ENCODE results near the gene TMEM132D. TPM values are rescaled to one million over a fixed set of nuclear protein-coding genes. Genes with fewer than 3 reads are reported as not detected.

TMEM132D gene
- total RNA-seq, 2 experiments from 2014 or later: not detected

DNA sequence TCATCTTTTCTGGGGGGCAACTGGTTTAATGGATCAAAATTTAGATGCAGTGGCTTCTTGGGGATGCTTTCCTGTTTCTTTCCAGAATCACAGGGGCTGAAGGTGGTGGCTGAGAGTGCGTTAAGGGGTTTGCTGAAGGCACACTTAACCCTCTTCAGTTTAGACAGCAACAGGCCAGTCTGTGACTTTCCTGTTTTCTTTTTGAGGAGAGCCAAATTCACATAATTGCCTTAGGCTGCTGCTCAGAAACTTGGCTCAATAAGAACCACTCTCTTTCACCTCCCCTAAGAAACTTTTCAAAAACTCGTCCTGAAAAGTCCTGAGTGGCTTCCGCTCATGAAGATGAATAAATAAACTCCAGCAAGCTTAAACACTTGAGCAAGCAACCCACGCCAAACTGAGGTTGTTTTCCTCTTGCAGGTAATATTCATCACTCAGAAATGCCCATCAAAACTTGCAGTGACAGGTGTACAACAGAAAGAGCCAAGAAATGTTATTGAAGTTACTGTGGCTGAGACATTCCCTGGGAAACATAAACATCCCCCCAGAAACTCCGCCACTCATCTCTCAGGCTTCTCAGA, 510.4 kb downstream of the TMEM132D start:
- POLR2A ChIA-PET: no interaction called here
- CTCF ChIA-PET: interaction anchor here (1.3 kb wide), 1 partner anchor 12 kb away, joined by 4 read pairs; no protein-coding TSS in a partner anchor

DNA sequence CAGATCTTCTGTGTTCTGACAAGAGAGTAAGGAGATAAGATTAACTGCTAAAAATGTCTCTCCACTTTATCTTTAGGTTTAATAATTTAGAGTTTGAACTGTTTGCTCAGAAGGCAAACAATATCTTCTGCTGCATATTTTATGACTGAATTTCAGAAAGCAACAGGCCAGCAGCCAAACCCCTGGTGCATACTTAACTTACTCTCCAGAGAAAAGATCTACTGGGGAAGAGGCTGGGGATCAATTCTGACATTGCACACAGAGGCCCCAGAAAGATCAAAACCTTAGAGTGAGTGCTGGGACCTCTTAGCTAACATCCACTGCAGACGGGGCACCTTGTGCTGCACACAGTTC, 518.2 kb downstream of the TMEM132D start:
- ChIA-PET POLR2A (no interaction called here), CTCF (no interaction called here)

DNA sequence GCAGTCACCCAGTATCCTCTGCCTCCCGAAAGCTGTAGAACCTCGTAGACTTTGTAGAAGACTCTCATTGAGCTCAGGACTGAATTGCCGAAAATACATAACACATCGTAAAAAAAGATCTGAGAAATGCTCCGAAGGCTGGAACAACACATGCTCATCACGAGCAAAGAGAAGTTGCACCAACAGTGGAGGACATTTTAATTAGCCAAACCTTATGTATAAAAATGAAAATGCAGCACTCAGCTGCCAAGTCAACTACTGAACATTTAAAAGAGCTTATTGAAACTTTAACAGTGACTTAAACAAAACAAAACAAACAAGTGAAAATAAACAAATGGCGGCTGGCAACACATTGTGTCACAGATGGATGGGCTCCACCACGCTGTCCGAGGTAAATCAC, 519.9 kb downstream of the TMEM132D start:
- CTCF ChIA-PET: no interaction called here
- POLR2A ChIA-PET: no interaction called here

DNA sequence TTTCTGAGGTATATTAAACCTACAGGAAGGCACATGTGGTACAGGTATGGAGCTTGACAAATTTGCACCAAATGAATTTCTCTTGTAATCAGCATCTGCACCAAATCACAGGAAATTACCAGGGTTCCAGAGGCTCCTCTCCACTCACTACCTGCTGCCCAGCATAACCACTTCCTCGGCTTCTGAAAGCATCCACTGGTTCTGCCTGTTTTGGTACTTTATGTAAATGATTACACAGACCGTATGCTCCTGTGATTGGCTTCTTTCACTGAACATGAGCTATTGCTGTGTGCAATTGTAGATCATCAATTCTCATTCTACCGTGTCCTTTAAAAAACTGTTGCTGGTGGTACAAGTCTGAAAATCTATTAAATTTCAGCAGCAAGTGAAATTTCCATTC, 522.1 kb downstream of the TMEM132D start:
- ChIA-PET POLR2A (no interaction called here), CTCF (interaction anchor here (1.6 kb wide), 1 partner anchor 12 kb away, joined by 4 read pairs; no protein-coding TSS in a partner anchor)

GRCh38 chr12:129379076-129379804, 524.6 kb downstream of the TMEM132D start:
- ChIA-PET POLR2A (no interaction called here), CTCF (no interaction called here)

- CTCF ChIA-PET: no interaction called here
- POLR2A ChIA-PET: no interaction called here
Measured at GRCh38 chr12:129378496-129378895, 525.3 kb downstream of the TMEM132D start.

- CTCF ChIA-PET: interaction anchor here (0.9 kb wide), 1 partner anchor 11 kb away, joined by 3 read pairs; no protein-coding TSS in a partner anchor
Measured at GRCh38 chr12:129373746-129374145, 530.1 kb downstream of the TMEM132D start.

DNA sequence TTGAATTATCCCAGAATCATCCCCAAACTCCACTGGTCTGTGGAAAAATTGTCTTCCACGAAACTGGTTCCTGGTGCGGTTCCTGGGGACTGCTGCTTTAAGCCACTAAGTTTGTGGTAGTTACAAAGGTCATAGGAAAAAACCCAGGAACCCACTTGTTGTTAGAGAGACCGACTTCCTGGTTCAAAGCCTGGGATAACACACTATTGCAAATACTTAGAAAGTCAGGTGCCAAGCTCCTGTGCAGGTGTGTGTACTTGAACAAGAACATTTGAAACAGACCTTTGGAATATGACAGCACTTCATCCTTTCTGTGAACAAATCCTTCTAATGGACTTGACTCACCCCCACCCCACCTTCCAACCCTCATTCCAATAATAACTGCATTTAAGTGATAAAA, 530.9 kb downstream of the TMEM132D start:
- CTCF ChIA-PET: no interaction called here
- POLR2A ChIA-PET: no interaction called here

More at GRCh38 chr12:129373746-129374145, 530.1 kb downstream of the TMEM132D start:
- POLR2A ChIA-PET: no interaction called here

- ChIA-PET CTCF (no interaction called here), POLR2A (no interaction called here)
Measured at GRCh38 chr12:129372348-129372747, 531.5 kb downstream of the TMEM132D start.

GRCh38 chr12:129371268-129371667, 532.6 kb downstream of the TMEM132D start:
- CTCF ChIA-PET: no interaction called here
- POLR2A ChIA-PET: no interaction called here

- CTCF ChIA-PET: no interaction called here
Measured at GRCh38 chr12:129366656-129367055, 537.2 kb downstream of the TMEM132D start.

DNA sequence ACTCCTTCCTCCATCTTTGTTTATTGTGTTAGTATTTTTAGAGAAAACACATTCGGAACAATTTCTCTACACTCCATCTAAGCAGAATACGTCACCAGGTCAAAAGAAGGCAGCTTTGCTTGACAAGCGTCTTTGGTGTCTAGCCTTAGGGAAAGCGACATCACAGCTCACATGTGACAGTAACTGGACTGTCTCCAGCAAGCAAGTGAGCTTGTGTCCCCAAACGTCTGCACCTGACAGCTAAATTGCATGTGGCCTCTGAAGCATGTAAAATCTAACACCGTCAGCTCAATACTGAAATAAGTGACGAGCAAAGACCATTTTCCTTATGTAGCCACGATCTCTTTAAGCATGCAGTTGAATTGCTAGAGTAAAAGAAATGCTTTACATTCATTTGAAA, 540.8 kb downstream of the TMEM132D start:
- CTCF ChIA-PET: interaction anchor here (0.9 kb wide), 1 partner anchor 11 kb away, joined by 3 read pairs; no protein-coding TSS in a partner anchor
- POLR2A ChIA-PET: no interaction called here

More at GRCh38 chr12:129366656-129367055, 537.2 kb downstream of the TMEM132D start:
- POLR2A ChIA-PET: no interaction called here

- CTCF ChIA-PET: no interaction called here
- POLR2A ChIA-PET: no interaction called here
Measured at GRCh38 chr12:129357233-129357632, 546.6 kb downstream of the TMEM132D start.

GRCh38 chr12:129351481-129351880, 552.3 kb downstream of the TMEM132D start:
- CTCF ChIA-PET: no interaction called here
- POLR2A ChIA-PET: no interaction called here

DNA sequence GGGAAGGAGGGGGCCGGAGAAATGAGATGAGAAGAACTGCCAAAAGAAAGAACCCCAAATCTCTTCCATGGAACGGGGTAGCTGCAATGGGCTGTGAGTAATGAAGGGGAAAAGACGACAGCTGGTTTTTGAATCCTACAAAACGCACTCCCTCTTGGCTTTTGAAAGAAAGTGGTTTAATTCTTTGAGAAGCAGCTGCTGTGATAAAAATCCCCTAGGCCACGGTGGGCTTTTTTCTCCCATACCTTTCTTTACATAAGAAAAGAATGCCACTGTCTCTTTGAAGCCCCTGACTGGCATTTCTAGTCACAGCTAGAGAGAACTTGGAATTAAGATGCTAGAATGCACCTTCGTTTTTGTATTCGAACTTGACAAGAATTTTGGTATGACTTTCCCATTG, 564.5 kb downstream of the TMEM132D start:
- CTCF ChIA-PET: no interaction called here
- POLR2A ChIA-PET: interaction anchor here (0.6 kb wide), 1 partner anchor 14 kb away, joined by 3 read pairs; no protein-coding TSS in a partner anchor

DNA sequence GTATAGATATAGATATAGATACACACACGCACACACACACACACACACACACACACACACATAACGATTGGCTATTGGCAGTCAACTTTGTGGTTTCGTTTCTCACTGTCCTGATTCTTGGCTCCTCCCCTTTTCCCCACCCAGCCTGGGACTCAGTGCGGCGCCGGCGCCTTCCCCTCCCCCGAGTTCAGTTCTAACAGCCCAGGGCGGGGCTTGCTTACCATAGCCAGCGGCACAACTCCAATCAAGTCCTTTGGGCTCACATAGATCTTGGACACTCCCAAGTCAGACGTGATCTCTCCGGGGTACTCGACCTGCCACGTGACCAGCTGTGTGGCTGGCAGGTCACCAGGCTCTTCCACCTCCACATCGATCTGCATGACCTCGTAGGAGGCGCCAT, 566.4 kb downstream of the TMEM132D start:
- CTCF ChIA-PET: no interaction called here
- POLR2A ChIA-PET: no interaction called here

DNA sequence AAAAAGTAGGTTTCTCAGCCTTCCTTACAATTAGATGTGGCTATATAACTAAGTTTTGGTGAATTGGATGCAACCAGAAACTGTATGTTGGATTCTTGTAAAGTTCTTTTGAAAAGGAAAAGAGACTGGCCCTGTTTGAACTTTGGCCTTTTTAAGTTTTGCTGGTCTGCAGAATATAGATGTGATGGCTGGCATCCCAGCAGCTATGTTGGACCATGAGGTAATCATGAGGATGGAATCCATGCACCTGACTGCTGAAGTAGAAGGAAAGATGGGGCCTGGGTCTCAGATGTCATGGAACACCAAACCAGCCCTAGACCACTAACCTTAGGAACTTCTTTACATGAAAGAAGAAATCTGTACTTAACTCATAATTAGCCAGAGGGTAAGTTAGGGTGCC, 568.1 kb downstream of the TMEM132D start:
- ChIA-PET CTCF (no interaction called here), POLR2A (no interaction called here)

- ChIA-PET CTCF (interaction anchor here (0.5 kb wide), 1 partner anchor 542 kb away, joined by 3 read pairs; no protein-coding TSS in a partner anchor), POLR2A (no interaction called here)
Measured at GRCh38 chr12:129332286-129332685, 571.5 kb downstream of the TMEM132D start.

DNA sequence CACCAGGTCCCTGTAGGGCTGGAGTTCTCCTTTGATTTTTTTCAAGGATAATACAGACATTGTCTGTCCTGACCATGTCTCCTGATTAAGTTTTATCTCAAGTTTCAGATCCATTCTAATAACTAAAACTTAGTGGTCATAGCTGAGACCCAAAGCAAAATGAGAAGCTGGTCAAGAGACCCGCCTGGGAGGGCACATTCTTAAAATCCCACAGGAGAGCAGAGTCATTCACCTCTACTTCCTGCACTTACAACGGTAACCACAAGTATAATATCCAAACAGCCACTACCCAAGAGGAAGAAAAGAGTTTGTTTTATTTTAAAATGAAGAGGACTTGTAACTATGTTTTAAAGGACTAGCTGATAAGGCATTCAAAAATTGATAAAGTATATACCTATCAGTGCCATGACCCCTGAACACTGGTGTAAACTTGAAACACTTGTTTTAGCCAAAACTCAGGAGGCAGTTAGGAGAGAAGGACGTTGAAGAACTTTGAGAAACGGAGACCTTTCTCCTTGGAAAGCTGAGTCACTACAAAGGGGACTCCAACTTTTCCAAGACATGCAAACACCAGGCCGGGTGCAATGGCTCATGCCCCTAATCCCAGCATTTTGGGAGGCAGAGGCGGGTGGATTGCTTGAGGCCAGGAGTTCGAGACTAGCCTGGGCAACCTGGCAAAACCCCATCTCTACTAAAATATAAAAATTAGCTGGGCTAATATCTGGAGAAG, 572.3 kb downstream of the TMEM132D start:
- POLR2A ChIA-PET: no interaction called here

DNA sequence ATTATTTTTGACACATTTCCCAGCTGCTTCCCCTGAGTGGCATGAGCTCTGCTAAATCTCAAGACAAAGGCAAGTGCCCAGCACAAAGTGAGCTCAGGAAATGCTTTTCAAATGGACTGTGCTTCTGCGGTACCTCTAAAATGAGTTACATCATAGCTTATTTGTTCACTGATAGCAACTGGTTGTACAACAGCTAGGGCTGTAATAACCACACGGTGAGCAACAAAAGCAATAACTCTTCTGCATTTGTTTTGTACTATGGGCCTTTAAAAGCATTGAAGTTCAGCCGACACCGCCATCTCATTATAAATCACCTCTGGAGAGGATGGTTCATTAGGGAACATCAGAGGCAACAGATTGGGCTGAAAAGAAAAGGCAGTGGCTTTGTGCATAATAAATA, 575.6 kb downstream of the TMEM132D start:
- POLR2A ChIA-PET: no interaction called here
- CTCF ChIA-PET: no interaction called here

More for the DNA sequence above, 572.3 kb downstream of the TMEM132D start:
- CTCF ChIA-PET: interaction anchor here (0.5 kb wide), 1 partner anchor 543 kb away, joined by 3 read pairs; no protein-coding TSS in a partner anchor

DNA sequence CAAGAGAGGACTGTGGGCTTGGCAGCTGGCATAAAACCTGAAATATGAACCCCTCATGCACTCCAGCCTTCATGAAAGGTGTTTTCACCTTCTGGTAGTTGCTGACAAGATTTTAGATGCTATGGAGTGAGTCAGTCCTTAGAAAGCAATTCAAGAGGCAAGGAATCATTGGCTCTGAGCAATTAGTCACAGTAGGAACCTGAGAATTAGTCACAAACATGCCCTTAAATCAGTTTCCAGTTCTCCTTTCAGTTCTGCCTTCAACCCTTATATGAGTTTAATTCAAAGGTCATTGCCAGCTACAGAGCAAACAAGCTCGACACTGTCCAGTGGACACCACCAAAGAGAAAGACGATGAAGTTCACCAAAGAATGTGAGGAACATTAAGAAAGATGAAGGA, 578.3 kb downstream of the TMEM132D start:
- ChIA-PET POLR2A (interaction anchor here (0.5 kb wide), 1 partner anchor 13 kb away, joined by 3 read pairs; no protein-coding TSS in a partner anchor), CTCF (no interaction called here)

Measured in activated CD8-positive, alpha-beta memory T cell treated with anti-CD3 and anti-CD28 coated beads for 36 hours (primary cell).